G401.6 (cell line): ENCODE data around the gene RLF.

Source experiments
- FAIRE-seq: peaks from 2 replicates; lab custom pipeline; 2012; peaks lifted over from hg19 to GRCh38; lab: Jason Lieb, UNC

RLF gene

GRCh38 chr1:40161125-40161887 lies at the start of gene RLF:
TSS of gene RLF (plus strand) at chr1:40161387. CDS start at chr1:40161400, 13 bp downstream.
- peak; percentile 95 for FAIRE-seq

- no peak for FAIRE-seq
These were observed 46.8 kb upstream of the RLF start for GRCh38 chr1:40114400-40114799.

GRCh38 chr1:40120128-40120527 lies 41.1 kb upstream of the RLF start:
- FAIRE-seq: no peak

- no peak for FAIRE-seq
These were observed 38.3 kb upstream of the RLF start for GRCh38 chr1:40122855-40123254.

- FAIRE-seq: no peak
These were observed 30.3 kb upstream of the RLF start for GRCh38 chr1:40130892-40131291.

GRCh38 chr1:40132383-40133311 lies 28.5 kb upstream of the RLF start:
- FAIRE-seq: peak; percentile 93

GRCh38 chr1:40133312-40133665 lies 27.9 kb upstream of the RLF start:
- no peak for FAIRE-seq

GRCh38 chr1:40133839-40134238 lies 27.3 kb upstream of the RLF start:
- no peak for FAIRE-seq

- no peak for FAIRE-seq
These were observed 20.8 kb upstream of the RLF start for GRCh38 chr1:40140211-40140973.

GRCh38 chr1:40141878-40142535 lies 19.2 kb upstream of the RLF start:
- FAIRE-seq: no peak

- FAIRE-seq: peak; percentile 90
These were observed 17.2 kb upstream of the RLF start for GRCh38 chr1:40143891-40144575.

- no peak for FAIRE-seq
These were observed 9.6 kb upstream of the RLF start for GRCh38 chr1:40151457-40152079.

GRCh38 chr1:40153073-40153770 lies 8.0 kb upstream of the RLF start:
- peak; percentile 91 for FAIRE-seq

- no peak for FAIRE-seq
These were observed 6.1 kb upstream of the RLF start for GRCh38 chr1:40155135-40155534.

GRCh38 chr1:40155910-40156309 lies 5.3 kb upstream of the RLF start:
- no peak for FAIRE-seq

- no peak for FAIRE-seq
These were observed 422 bp upstream of the RLF start for GRCh38 chr1:40160806-40161124.

GRCh38 chr1:40161888-40162397 lies 756 bp downstream of the RLF start:
- FAIRE-seq: no peak

GRCh38 chr1:40162753-40163441 lies 1.7 kb downstream of the RLF start:
- FAIRE-seq: no peak

- FAIRE-seq: no peak
These were observed 6.1 kb downstream of the RLF start for GRCh38 chr1:40167317-40167716.

GRCh38 chr1:40171036-40171435 lies 9.8 kb downstream of the RLF start:
- no peak for FAIRE-seq
